Stomach (tissue), 4 donors: ENCODE data around the gene ATP6V0D1.

ENCODE experiments used
- EP300 ChIP-seq: sonication (generic); formaldehyde crosslinking; IDR thresholded peaks from one replicate; pipeline ENCODE4 v1.6.1; 2017; ENCODE audit warnings: antibody characterized with exemption
- TF ChIP-seq, protein P1 (sequence below), 7 experiments: fragments of 450-650 bp in 4 of 7; fragments of 200-600 bp in 3 of 7; sonication (generic) in 3 of 7; IDR thresholded peaks; one replicate each; pipeline ENCODE4 v1.5.1; 2016 to 2019; ENCODE audit warnings: antibody characterized with exemption in 7 of 7, control low read depth in 2 of 7, mild to moderate bottlenecking in 1 of 7

DNA sequence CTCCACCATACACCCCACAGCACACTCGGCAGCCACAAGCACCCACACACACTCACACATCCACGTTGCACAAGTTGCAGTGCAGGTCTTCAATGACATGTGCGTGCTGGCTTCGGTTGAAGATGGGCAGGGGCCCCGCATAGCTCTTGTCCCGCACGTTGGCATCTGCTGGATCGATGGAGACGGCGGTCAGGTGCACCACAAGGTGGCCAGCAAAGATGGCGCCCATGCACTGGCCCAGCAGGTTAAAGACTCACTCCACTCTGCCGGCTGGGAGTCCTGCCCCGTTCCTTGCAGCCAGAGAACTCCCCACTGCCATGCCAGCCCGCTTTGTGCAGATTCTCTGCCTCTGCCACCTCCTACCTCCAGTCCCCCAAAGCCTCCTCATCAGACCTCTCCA lies 80.1 kb downstream of the ATP6V0D1 start:
- TF ChIP-seq, protein P1, sequence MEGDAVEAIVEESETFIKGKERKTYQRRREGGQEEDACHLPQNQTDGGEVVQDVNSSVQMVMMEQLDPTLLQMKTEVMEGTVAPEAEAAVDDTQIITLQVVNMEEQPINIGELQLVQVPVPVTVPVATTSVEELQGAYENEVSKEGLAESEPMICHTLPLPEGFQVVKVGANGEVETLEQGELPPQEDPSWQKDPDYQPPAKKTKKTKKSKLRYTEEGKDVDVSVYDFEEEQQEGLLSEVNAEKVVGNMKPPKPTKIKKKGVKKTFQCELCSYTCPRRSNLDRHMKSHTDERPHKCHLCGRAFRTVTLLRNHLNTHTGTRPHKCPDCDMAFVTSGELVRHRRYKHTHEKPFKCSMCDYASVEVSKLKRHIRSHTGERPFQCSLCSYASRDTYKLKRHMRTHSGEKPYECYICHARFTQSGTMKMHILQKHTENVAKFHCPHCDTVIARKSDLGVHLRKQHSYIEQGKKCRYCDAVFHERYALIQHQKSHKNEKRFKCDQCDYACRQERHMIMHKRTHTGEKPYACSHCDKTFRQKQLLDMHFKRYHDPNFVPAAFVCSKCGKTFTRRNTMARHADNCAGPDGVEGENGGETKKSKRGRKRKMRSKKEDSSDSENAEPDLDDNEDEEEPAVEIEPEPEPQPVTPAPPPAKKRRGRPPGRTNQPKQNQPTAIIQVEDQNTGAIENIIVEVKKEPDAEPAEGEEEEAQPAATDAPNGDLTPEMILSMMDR (IDR thresholded peaks at IDR 0.05): no peak
- no peak for TF ChIP-seq EP300
